ENCODE results near the gene RUNX2.

The RUNX2 gene

DNA sequence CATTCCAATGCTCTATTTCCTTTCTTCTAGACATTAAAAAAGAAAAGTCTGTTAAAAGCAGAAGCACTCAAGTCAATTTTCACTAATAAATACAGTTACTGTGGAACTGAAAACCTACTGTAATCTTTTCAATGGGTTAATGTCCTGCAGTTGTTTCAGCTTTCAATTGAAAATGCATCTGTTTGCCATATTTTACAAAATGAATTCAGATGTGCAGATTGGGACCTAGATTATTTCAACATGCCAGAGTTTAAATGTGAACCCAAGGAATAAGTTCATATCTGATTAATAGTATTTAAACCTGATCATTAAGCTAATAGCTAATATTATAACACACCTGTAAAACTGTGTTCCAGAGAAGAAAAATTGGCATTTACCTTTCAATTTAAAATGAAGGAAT is 39.9 kb downstream of the RUNX2 start:
- ATAC-seq (replicated peaks) (no peak), DNase-seq (no peak)
- H3K27me3 Mint-ChIP-seq: no peaks in the 10 kb centered on the region
- H3K27ac Mint-ChIP-seq: no peak overlapping the region
- H3K36me3 Mint-ChIP-seq (ENCODE audit: insufficient read depth): no peaks in the 10 kb centered on the region
- no peak overlapping the region for H3K4me3 Mint-ChIP-seq
- H3K9me3 Mint-ChIP-seq: no peaks in the 10 kb centered on the region
- no peaks in the 10 kb centered on the region for H3K4me1 Mint-ChIP-seq (ENCODE audit: low read depth in 2 of 2)

DNA sequence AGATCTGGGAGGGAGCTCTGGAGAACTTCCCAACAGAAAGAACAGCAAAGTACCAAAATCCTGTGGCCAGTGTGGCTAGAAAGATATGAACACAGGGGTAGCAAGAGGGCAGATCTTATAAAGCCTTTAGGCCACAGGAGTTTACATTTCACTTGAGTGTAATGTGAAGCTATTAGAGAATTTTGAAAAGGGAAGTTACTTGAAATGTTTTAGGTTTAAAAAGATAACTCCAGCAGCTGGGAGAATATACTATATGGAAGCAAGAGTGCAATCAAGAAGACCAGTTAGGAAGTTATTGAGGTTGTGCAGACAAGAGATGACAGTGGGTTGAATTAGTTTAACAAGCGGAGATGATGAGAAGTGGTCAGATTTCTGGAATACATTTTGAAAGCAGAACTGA is 41.7 kb downstream of the RUNX2 start:
- ATAC-seq (replicated peaks) (no peak), DNase-seq (no peak)
- Mint-ChIP-seq H3K4me1 (ENCODE audit: low read depth in 2 of 2) (no peaks in the 10 kb centered on the region), H3K4me3 (no peak overlapping the region), H3K36me3 (ENCODE audit: insufficient read depth) (no peaks in the 10 kb centered on the region), H3K27me3 (no peaks in the 10 kb centered on the region), H3K9me3 (no peaks in the 10 kb centered on the region), H3K27ac (no peak overlapping the region)

DNA sequence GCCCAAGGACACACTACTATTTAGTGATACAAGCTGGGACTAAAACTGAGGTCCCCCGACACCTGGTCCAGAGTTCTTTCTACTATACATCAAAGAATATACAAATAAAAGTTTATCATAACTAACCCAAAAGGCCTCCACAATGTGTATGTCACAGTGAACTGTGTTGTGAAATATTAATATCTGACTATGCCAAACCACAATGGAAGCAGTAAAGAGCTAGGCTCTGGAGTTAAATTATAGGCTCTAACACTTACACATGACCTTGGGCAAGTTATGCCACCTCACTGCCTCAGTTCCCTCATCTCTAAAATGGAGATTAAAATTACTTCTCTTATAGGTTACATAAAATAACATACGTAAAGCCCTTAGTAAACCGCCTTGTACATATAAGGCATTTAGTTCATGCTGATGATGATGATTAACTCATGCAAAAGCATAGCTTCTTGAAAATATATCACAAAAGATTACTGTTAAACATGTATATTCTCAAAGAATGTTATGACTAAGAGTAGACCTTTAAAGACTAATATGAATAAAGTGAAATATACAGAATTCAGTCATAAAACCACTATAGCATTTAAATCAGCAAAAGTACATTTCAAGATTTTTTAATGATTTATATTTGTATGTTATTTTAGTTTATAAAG is 43.9 kb downstream of the RUNX2 start:
- Mint-ChIP-seq H3K27ac (no peak overlapping the region), H3K4me1 (ENCODE audit: low read depth in 2 of 2) (peaks cover 2 to 4% of the 10 kb centered on the region in 2 donors), H3K9me3 (no peaks in the 10 kb centered on the region), H3K36me3 (ENCODE audit: insufficient read depth) (peaks cover 2% of the 10 kb centered on the region), H3K4me3 (no peak overlapping the region), H3K27me3 (no peaks in the 10 kb centered on the region)
- DNase-seq (no peak), ATAC-seq (replicated peaks) (no peak)

DNA sequence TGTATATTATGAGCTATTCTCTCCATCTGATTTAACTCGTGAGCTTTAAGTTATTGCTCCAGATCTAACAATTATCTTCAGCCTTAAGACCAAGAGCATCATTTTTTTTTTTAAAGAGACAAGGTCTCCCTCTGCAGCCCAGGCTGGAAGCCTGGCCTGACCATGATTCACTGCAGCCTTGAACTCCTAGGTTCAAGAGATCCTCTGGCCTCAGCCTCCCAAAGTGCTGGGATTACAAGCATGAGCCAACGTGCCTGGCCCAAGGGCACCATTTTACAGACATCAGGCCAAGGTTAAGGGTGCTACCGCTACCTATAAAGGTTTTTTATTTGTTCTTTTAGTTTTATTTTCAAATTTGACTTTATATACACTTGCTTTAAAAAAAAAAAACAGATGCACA is 47.3 kb downstream of the RUNX2 start:
- Mint-ChIP-seq H3K27me3 (no peaks in the 10 kb centered on the region), H3K4me3 (no peak overlapping the region), H3K27ac (no peak overlapping the region), H3K36me3 (ENCODE audit: insufficient read depth) (peaks cover 18% of the 10 kb centered on the region), H3K4me1 (ENCODE audit: low read depth in 2 of 2) (peaks cover 11 to 12% of the 10 kb centered on the region in 2 donors), H3K9me3 (no peaks in the 10 kb centered on the region)
- DNase-seq (no peak), ATAC-seq (replicated peaks) (no peak)

DNA sequence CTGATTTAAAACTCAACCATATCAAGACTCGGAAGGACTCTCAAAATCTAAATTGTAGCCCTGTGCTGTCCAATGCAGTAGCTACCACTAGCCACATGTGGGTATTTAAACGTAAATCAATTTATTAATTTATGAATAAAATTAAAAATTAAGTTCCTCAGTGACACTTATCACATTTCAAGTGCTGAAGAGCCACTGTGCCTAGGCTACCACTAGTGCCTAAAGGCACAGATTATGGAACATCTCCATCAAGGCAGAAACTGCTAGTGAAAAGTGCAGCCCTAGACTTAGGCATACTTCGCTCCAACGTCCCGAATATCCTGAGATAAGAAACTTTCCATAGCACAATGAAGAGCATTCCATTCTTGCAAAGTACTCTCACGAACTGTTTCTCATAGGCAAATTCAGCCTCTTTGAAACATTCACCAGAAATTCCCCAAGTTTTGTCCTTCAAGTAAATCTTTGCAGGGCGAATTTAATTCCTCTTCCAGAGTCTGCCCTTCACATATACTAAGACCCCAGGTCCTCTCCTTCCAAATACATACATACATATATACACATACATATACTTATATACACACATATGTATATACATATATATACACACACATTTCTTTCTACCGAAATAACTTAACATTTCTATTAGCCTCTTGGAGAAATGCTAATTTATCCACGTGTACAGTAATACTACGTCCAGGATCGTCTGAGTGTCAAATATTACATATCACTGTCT is 48.3 kb downstream of the RUNX2 start:
- peak overlapping the region; percentile 97 to 98 for H3K27ac Mint-ChIP-seq
- H3K27me3 Mint-ChIP-seq: no peaks in the 10 kb centered on the region
- H3K36me3 Mint-ChIP-seq (ENCODE audit: insufficient read depth): peaks cover 18% of the 10 kb centered on the region
- ATAC-seq (replicated peaks) (no peak), DNase-seq (no peak)
- peaks cover 11 to 12% of the 10 kb centered on the region in 2 donors for H3K4me1 Mint-ChIP-seq (ENCODE audit: low read depth in 2 of 2)
- H3K4me3 Mint-ChIP-seq: peak overlapping the region; percentile 93 to 97
- no peaks in the 10 kb centered on the region for H3K9me3 Mint-ChIP-seq

DNA sequence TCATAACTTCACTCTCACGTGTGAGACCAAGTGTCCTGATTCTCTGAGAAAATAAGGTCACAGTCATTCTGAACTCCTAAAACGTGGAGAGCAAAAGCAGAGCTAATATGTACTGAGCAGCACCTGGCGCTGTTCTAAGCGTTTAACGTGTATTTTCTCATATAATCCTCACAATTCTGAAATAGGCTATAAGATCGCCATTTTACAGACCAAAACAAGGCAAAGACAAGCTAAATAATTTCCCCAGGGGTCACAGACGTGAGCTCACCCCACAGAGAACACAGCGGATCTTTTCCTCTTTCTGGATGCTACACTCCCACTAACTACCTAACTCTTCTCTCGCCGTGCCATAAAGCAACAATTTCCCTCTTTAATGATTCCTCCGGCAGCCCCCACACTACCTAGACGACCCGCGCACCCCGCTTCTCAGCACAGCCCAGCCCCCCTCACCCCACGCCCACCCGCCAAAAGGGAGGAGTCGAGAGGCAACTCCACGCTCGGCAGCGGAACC is 49.0 kb downstream of the RUNX2 start:
- DNase-seq (no peak), ATAC-seq (replicated peaks) (no peak)
- Mint-ChIP-seq H3K9me3 (no peaks in the 10 kb centered on the region), H3K36me3 (ENCODE audit: insufficient read depth) (peaks cover 18% of the 10 kb centered on the region), H3K4me3 (peak overlapping the region; percentile 93 to 97), H3K4me1 (ENCODE audit: low read depth in 2 of 2) (peaks cover 11 to 12% of the 10 kb centered on the region in 2 donors), H3K27ac (peak overlapping the region; percentile 97 to 98), H3K27me3 (no peaks in the 10 kb centered on the region)

DNA sequence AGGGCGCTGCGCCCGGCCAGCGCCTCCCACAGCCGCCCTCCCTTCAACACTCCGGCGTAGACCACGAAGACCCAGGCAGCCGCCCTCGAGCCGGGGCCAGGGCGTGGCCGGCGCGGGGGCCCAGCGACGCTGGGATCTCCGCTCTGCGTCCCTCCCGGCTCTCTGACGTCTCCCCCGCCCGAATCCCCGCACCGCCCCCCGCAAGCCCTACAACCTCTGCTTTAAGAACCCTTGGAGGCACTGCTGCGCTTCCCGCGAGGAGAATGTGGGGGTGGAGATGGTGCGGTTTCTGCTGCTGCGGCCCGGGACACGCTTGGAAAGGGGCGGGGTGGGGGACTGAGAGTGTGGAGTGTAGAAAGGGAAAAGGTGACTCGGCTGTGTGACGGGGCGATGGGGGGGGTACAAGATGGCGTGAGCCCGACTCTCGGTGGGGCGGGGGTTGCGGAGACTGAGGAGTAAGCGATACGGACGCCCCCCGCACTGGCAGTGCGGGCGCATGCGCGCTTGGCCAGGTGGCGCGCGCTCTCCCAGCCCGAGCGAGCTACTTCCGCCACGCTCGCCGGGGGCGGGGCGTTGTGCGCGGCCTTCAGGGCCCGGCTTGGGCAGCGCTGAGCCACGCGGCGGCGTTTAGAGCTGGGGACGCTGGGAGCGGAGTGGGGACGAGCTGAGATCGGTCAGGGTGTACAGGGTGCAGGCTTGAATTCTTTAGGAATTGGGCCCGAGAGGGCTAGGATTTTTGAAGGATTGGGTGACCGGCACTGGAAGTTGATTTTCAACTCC is 49.6 kb downstream of the RUNX2 start, which contains the start of gene SUPT3H:
SUPT3H (minus strand) TSS at position 381 of the 780 bp plus-strand sequence.
- peak; percentile 78 for ATAC-seq (replicated peaks)
- H3K27ac Mint-ChIP-seq: peak within 1 kb of the TSS; percentile 97 to 98
- H3K27me3 Mint-ChIP-seq: no peaks in the 10 kb centered on the region
- peak within 1 kb of the TSS; percentile 93 to 97 for H3K4me3 Mint-ChIP-seq
- DNase-seq: peak; percentile 84 to 85 (median 85)
- H3K36me3 Mint-ChIP-seq (ENCODE audit: insufficient read depth): peaks cover 18% of the 10 kb centered on the region
- no peaks in the 10 kb centered on the region for H3K9me3 Mint-ChIP-seq
- H3K4me1 Mint-ChIP-seq (ENCODE audit: low read depth in 2 of 2): peaks cover 11 to 12% of the 10 kb centered on the region in 2 donors

DNA sequence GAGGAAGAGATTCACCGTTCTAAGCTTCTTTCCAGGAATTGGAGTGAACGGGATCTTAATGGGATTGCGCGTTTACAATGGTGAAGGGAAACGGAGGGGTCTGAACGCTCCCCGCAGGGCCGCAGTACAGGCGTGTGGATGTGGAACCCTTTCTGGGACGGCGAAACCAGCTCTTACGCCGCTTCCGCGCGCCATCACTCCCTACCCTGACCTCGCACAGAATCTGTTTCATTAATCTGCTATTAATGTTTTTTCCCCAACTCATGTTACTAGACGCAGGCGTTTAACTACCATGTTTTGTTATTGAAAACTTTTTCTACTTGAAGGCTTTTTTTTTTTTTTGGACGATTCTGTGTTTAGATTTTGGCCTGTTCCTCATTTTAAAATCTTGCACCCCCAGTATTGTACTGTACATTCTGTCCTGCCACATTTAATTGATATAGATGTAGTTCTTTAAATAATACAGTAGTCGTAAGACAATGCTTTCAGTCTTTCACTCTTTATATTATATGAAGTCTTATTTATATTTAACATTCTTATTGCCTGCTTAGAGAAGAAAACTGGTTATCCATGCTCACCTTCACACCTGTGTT is 50.3 kb downstream of the RUNX2 start:
- H3K27me3 Mint-ChIP-seq: no peaks in the 10 kb centered on the region
- DNase-seq (no peak), ATAC-seq (replicated peaks) (no peak)
- H3K4me3 Mint-ChIP-seq: peak overlapping the region; percentile 93 to 97
- H3K9me3 Mint-ChIP-seq: no peaks in the 10 kb centered on the region
- peaks cover 11 to 12% of the 10 kb centered on the region in 2 donors for H3K4me1 Mint-ChIP-seq (ENCODE audit: low read depth in 2 of 2)
- peaks cover 18% of the 10 kb centered on the region for H3K36me3 Mint-ChIP-seq (ENCODE audit: insufficient read depth)
- peak overlapping the region; percentile 97 to 98 for H3K27ac Mint-ChIP-seq

DNA sequence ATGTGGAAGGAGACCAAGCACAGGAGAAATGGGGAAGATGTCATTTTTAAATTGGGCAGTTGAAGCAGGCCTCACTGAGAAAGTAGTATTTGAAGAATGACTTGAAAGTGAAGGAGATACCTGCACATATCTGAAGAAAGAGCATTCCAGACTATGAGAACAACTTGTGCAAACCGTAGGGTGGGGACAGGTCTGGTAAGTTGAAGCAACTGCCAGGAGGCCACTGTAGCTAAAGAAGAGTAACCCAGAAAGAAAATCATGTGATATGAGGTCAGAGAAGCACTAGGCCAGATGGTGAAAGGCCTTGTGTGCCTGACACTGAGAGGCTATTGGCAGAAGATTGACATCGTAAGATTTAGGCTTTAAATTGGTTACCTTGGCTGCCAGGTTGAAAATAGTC is 54.3 kb downstream of the RUNX2 start:
- H3K4me3 Mint-ChIP-seq: no peak overlapping the region
- ATAC-seq (replicated peaks): no peak
- peaks cover 13% of the 10 kb centered on the region for H3K36me3 Mint-ChIP-seq (ENCODE audit: insufficient read depth)
- H3K27me3 Mint-ChIP-seq: peaks cover under 1 to 7% of the 10 kb centered on the region in 2 donors
- H3K9me3 Mint-ChIP-seq: no peaks in the 10 kb centered on the region
- H3K4me1 Mint-ChIP-seq (ENCODE audit: low read depth in 2 of 2): peaks cover 5 to 6% of the 10 kb centered on the region in 2 donors
- DNase-seq: no peak
- no peak overlapping the region for H3K27ac Mint-ChIP-seq

DNA sequence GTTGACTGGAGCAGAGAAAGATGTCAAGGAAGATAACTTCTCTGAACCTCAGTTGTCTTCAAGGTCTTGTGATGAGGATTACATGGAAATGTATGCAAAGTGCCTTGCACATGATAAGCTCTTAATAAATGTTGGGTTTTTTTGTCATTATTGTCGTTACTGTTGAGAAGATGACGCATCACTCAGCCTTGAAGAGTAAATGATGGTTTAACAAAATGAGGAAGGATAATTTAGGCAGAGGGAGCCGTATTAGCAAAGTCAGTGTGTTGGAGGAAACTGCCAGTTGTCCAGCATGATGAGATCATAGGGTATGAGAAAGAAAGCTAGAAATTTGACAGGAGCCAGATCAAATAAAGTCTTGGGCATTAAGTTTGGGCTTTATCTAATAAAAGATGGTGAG is 58.4 kb downstream of the RUNX2 start:
- Mint-ChIP-seq H3K27me3 (peaks cover 9 to 15% of the 10 kb centered on the region in 2 donors), H3K4me3 (no peak overlapping the region), H3K36me3 (ENCODE audit: insufficient read depth) (no peaks in the 10 kb centered on the region), H3K27ac (no peak overlapping the region), H3K4me1 (ENCODE audit: low read depth in 2 of 2) (no peaks in the 10 kb centered on the region), H3K9me3 (no peaks in the 10 kb centered on the region)
- DNase-seq (no peak), ATAC-seq (replicated peaks) (no peak)

DNA sequence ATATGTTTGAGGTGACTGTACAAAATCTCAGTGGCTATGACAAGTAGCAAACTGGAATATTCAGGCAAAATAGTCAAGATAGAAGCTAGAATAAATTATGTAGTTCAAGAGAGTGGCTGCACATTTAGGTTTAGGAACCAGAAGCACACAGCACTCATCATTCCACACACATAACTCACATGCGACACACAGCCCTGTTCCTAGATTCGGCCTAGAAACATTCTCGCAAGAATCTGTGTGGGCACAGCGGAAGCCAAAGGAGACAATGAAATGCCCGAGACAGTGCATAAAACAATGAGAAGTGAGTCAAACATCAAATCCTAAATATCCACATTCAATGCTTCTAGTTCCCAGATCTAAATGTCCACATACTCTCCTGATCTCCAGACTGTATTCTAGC is 59.1 kb downstream of the RUNX2 start:
- H3K27ac Mint-ChIP-seq: no peak overlapping the region
- H3K27me3 Mint-ChIP-seq: peaks cover 9 to 15% of the 10 kb centered on the region in 2 donors
- ATAC-seq (replicated peaks) (no peak), DNase-seq (no peak)
- H3K4me3 Mint-ChIP-seq: no peak overlapping the region
- H3K4me1 Mint-ChIP-seq (ENCODE audit: low read depth in 2 of 2): no peaks in the 10 kb centered on the region
- no peaks in the 10 kb centered on the region for H3K9me3 Mint-ChIP-seq
- H3K36me3 Mint-ChIP-seq (ENCODE audit: insufficient read depth): no peaks in the 10 kb centered on the region

DNA sequence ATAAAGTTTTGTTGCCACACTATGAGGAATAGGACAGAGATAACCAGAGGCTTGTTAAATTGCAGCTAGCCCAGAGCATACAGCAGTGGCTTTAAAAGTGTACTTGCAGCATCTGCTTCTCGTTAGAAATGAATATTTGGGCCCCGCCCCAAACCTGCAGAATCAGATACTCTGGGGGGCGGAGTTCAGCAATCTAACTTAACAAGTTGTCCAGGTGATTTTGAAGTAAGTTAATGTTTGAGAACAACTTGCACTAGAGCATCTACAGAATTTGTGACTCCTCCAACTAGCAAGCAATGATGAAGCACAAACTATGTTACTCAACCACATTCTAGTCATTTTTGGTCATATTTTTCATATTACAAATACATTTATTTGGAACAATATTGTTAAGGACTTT is 60.2 kb downstream of the RUNX2 start:
- peaks cover 0 to 7% of the 10 kb centered on the region in 2 donors for H3K9me3 Mint-ChIP-seq

DNA sequence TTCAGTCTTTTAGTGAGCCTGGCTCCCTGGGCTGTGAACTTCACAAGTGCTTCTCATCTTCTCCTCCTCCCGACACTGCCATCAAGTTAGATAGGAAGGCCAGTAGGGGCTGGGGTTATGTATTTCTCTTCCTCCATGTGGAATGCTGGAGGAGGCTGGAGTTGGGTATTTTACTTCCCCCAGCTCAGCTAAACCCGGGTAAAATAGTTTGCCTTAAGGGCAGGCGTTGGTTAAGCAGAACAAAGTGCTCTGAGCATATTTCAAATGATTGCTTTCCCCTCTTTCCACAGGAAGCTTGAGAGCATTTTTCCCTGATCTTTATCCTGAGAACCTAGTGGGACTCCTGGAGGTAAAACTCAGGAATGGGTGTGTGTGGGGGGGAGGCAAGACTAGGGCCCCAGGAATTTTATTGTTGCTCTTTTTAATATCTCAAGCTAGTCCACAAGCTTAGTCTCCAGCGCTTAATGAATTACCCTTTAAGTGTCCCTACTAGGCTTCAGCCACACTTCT is 66.5 kb downstream of the RUNX2 start:
- no peaks in the 10 kb centered on the region for H3K4me1 Mint-ChIP-seq (ENCODE audit: low read depth in 2 of 2)
- H3K36me3 Mint-ChIP-seq (ENCODE audit: insufficient read depth): no peaks in the 10 kb centered on the region
- peaks cover 0 to 7% of the 10 kb centered on the region in 2 donors for H3K9me3 Mint-ChIP-seq
- H3K4me3 Mint-ChIP-seq: no peak overlapping the region
- H3K27me3 Mint-ChIP-seq: peaks cover 4 to 10% of the 10 kb centered on the region in 2 donors
- ATAC-seq (replicated peaks) (no peak), DNase-seq (no peak)
- H3K27ac Mint-ChIP-seq: no peak overlapping the region

More for the DNA sequence above, 60.2 kb downstream of the RUNX2 start:
- Mint-ChIP-seq H3K4me3 (no peak overlapping the region), H3K4me1 (ENCODE audit: low read depth in 2 of 2) (no peaks in the 10 kb centered on the region), H3K36me3 (ENCODE audit: insufficient read depth) (no peaks in the 10 kb centered on the region), H3K27me3 (peaks cover 9 to 15% of the 10 kb centered on the region in 2 donors), H3K27ac (no peak overlapping the region)
- DNase-seq (no peak), ATAC-seq (replicated peaks) (no peak)

Data from effector memory CD8-positive, alpha-beta T cell (primary cell).